SK-N-SH treated with all-trans-retinoic acid at 6 μM for 48 hours (cell line): ENCODE data around the gene APEH.

Experiments used
- ATAC-seq: fragments of 200-7000 bp; cut with Tn5 transposase; 3 replicates; pipeline ENCODE4 v1.9.1; 2020; ENCODE audit warnings: mild to moderate bottlenecking, moderate library complexity
- ARNTL ChIP-seq: fragments of 450-650 bp; formaldehyde crosslinking; IDR thresholded peaks from 2 replicates; pipeline ENCODE4 v1.5.0; 2020; ENCODE audit warnings: low read depth, mild to moderate bottlenecking, moderate library complexity, borderline replicate concordance
- BACH2 ChIP-seq: fragments of 250-450 bp; sonication (Bioruptor Pico); IDR thresholded peaks from 2 replicates; pipeline ENCODE4 v1.9.0; 2021; ENCODE audit warnings: mild to moderate bottlenecking, borderline replicate concordance
- CSDC2 ChIP-seq: fragments of 250-450 bp; sonication (Bioruptor Pico); IDR thresholded peaks from 2 replicates; pipeline ENCODE4 v1.5.0; 2020; ENCODE audit warnings: mild to moderate bottlenecking, moderate library complexity
- ESRRG ChIP-seq: fragments of 250-450 bp; sonication (Bioruptor Pico); IDR thresholded peaks from 2 replicates; pipeline ENCODE4 v1.6.1; 2021; ENCODE audit warnings: mild to moderate bottlenecking
- GLIS3 ChIP-seq: fragments of 250-450 bp; sonication (Bioruptor Pico); IDR thresholded peaks from 2 replicates; pipeline ENCODE4 v1.5.0; 2020; ENCODE audit warnings: mild to moderate bottlenecking, moderate library complexity
- ISL1 ChIP-seq: fragments of 250-450 bp; sonication (Bioruptor Pico); IDR thresholded peaks from 2 replicates; pipeline ENCODE4 v2.1.2; 2022; ENCODE audit warnings: mild to moderate bottlenecking, moderate library complexity
- OSR1 ChIP-seq: fragments of 250-450 bp; sonication (Bioruptor Pico); IDR thresholded peaks from 2 replicates; pipeline ENCODE4 v1.8.0; 2022; ENCODE audit warnings: moderate library complexity, mild to moderate bottlenecking, inconsistent platforms
- PPARA ChIP-seq: fragments of 250-450 bp; sonication (Bioruptor Pico); IDR thresholded peaks from 2 replicates; pipeline ENCODE4 v1.5.0; 2020; ENCODE audit warnings: mild to moderate bottlenecking, borderline replicate concordance
- RARB ChIP-seq: fragments of 250-450 bp; sonication (Bioruptor Pico); IDR thresholded peaks from 2 replicates; pipeline ENCODE4 v1.8.0; 2021; ENCODE audit warnings: mild to moderate bottlenecking, moderate library complexity
- SNAI2 ChIP-seq: fragments of 250-450 bp; sonication (Bioruptor Pico); IDR thresholded peaks from 2 replicates; pipeline ENCODE4 v1.5.0; 2020; ENCODE audit warnings: mild to moderate bottlenecking, moderate library complexity
- TCF4 ChIP-seq: fragments of 250-450 bp; sonication (Bioruptor Pico); IDR thresholded peaks from 2 replicates; pipeline ENCODE4 v1.8.0; 2021; ENCODE audit warnings: mild to moderate bottlenecking, moderate library complexity, borderline replicate concordance
- TOX ChIP-seq: fragments of 250-450 bp; sonication (Bioruptor Pico); IDR thresholded peaks from 2 replicates; pipeline ENCODE4 v1.8.0; 2021; ENCODE audit warnings: mild to moderate bottlenecking, moderate library complexity, borderline replicate concordance
- ZC3H10 ChIP-seq: fragments of 250-450 bp; sonication (Bioruptor Pico); IDR thresholded peaks from 2 replicates; pipeline ENCODE4 v1.5.1; 2021; ENCODE audit warnings: mild to moderate bottlenecking, moderate library complexity
- ZFP3 ChIP-seq: fragments of 250-450 bp; sonication (Bioruptor Pico); IDR thresholded peaks from 2 replicates; pipeline ENCODE4 v1.5.0; 2020; ENCODE audit warnings: mild to moderate bottlenecking, moderate library complexity
- ZFP30 ChIP-seq: fragments of 450-650 bp; formaldehyde crosslinking; IDR thresholded peaks from 2 replicates; pipeline ENCODE4 v1.5.0; 2022; ENCODE audit warnings: mild to moderate bottlenecking, moderate library complexity
- ZNF565 ChIP-seq: fragments of 450-650 bp; formaldehyde crosslinking; conservative IDR thresholded peaks from 2 replicates; pipeline ENCODE4 v1.5.0; 2020; ENCODE audit warnings: low read depth, mild to moderate bottlenecking, moderate library complexity
- ZNF8 ChIP-seq: fragments of 450-650 bp; formaldehyde crosslinking; IDR thresholded peaks from 2 replicates; pipeline ENCODE4 v1.5.0; 2020; ENCODE audit warnings: mild to moderate bottlenecking, moderate library complexity
- TF ChIP-seq, protein P1 (sequence below): fragments of 250-450 bp; sonication (Bioruptor Pico); IDR thresholded peaks from 2 replicates; pipeline ENCODE4 v1.5.1; 2020; ENCODE audit warnings: low read depth, mild to moderate bottlenecking, moderate library complexity
- TF ChIP-seq, protein P2 (sequence below): fragments of 250-450 bp; sonication (Bioruptor Pico); IDR thresholded peaks from 2 replicates; pipeline ENCODE4 v1.8.0; 2020; ENCODE audit warnings: mild to moderate bottlenecking, moderate library complexity, borderline replicate concordance
- TF ChIP-seq, protein P3 (sequence below): fragments of 250-450 bp; sonication (Bioruptor Pico); IDR thresholded peaks from 2 replicates; pipeline ENCODE4 v1.5.0; 2020; ENCODE audit warnings: mild to moderate bottlenecking, moderate library complexity
- TF ChIP-seq, protein P4 (sequence below): fragments of 250-450 bp; sonication (Bioruptor Pico); IDR thresholded peaks from 2 replicates; pipeline ENCODE4 v1.8.0; 2021; ENCODE audit warnings: low read depth, mild to moderate bottlenecking, moderate library complexity, borderline replicate concordance

APEH gene

DNA sequence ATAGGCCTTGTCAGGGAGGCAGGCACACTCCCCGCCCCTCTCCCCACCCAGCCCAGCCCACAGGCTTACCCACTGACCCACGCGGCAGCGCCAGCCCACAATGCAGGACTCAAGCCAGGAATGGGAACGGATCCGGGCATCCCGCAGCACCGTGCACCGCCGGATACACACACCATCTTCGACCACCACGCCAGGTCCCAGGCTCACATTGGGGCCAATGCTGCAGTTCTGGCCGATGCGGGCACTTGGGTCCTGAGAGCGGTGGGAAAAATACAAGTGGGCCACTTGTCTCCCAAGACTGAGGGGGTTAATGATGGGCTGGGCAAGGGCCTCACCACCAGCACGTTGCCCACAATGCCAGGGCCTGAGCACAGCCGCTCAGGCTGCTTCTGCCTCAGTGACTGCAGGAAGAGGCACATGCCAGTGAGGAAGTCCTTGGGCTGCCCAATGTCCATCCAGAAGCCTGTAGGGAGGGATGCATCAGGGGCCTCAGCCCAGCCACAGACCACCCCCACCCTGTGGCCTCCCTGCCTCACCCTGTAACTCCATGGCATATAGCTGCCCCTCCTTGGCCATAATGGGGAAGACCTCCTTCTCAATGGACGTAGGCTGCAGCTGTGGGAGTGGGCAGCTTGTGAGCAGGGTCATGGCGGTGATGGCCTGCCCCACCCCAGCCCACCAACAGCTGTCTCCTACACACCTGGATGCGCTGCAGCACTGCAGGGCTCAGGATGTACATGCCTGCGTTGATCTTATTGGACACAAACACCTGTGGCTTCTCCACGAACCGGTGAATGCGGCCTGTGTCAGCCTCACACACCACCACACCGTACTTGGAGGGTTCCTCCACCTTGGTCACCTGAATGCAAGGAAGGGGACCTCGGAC lies 48.0 kb downstream of the APEH start:
- no peak for ATAC-seq
- TF ChIP-seq ZNF8 (CRISPR knock-in tag): no peak
- no peak for TF ChIP-seq OSR1 (CRISPR knock-in tag)
- TF ChIP-seq, protein P1, sequence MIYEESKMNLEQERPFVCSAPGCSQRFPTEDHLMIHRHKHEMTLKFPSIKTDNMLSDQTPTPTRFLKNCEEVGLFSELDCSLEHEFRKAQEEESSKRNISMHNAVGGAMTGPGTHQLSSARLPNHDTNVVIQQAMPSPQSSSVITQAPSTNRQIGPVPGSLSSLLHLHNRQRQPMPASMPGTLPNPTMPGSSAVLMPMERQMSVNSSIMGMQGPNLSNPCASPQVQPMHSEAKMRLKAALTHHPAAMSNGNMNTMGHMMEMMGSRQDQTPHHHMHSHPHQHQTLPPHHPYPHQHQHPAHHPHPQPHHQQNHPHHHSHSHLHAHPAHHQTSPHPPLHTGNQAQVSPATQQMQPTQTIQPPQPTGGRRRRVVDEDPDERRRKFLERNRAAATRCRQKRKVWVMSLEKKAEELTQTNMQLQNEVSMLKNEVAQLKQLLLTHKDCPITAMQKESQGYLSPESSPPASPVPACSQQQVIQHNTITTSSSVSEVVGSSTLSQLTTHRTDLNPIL (CRISPR knock-in tag): no peak
- no peak for TF ChIP-seq TCF4
- no peak for TF ChIP-seq PPARA (CRISPR knock-in tag)
- TF ChIP-seq CSDC2 (CRISPR knock-in tag): no peak
- TF ChIP-seq ISL1: no peak
- TF ChIP-seq RARB (CRISPR knock-in tag): no peak
- no peak for TF ChIP-seq SNAI2 (CRISPR knock-in tag)
- no peak for TF ChIP-seq TOX (CRISPR knock-in tag)
- no peak for TF ChIP-seq ARNTL (CRISPR knock-in tag)
- TF ChIP-seq, protein P2, sequence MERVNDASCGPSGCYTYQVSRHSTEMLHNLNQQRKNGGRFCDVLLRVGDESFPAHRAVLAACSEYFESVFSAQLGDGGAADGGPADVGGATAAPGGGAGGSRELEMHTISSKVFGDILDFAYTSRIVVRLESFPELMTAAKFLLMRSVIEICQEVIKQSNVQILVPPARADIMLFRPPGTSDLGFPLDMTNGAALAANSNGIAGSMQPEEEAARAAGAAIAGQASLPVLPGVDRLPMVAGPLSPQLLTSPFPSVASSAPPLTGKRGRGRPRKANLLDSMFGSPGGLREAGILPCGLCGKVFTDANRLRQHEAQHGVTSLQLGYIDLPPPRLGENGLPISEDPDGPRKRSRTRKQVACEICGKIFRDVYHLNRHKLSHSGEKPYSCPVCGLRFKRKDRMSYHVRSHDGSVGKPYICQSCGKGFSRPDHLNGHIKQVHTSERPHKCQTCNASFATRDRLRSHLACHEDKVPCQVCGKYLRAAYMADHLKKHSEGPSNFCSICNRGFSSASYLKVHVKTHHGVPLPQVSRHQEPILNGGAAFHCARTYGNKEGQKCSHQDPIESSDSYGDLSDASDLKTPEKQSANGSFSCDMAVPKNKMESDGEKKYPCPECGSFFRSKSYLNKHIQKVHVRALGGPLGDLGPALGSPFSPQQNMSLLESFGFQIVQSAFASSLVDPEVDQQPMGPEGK (CRISPR knock-in tag): no peak
- no peak for TF ChIP-seq GLIS3 (CRISPR knock-in tag)

DNA sequence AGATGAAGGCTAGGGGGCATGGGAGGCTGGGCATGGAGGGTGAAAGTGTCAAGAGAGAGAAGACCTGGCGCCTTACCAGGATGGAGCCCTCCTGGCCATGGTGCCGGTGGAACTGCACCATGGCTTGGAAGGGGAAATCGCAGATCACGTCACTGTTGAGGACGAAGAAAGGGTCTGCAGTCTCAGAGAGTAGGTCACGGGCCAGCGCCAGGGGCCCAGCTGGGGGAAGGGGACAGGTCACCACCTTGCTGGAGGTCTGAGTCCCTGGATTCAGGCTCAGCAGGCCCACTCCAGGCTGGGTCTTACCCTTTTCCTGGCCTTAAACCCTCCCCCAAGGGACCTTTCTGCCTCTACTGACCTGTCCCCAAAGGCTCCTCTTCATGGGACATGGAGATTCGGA lies 48.7 kb downstream of the APEH start:
- ATAC-seq: no peak
- TF ChIP-seq CSDC2 (CRISPR knock-in tag) (no peak), ZNF8 (CRISPR knock-in tag) (no peak), RARB (CRISPR knock-in tag) (no peak), BACH2 (no peak), ISL1 (no peak), GLIS3 (CRISPR knock-in tag) (no peak), ESRRG (CRISPR knock-in tag) (no peak), ARNTL (CRISPR knock-in tag) (no peak), ZFP30 (no peak)
- TF ChIP-seq, protein P2 (CRISPR knock-in tag): no peak
- TF ChIP-seq, protein P3, sequence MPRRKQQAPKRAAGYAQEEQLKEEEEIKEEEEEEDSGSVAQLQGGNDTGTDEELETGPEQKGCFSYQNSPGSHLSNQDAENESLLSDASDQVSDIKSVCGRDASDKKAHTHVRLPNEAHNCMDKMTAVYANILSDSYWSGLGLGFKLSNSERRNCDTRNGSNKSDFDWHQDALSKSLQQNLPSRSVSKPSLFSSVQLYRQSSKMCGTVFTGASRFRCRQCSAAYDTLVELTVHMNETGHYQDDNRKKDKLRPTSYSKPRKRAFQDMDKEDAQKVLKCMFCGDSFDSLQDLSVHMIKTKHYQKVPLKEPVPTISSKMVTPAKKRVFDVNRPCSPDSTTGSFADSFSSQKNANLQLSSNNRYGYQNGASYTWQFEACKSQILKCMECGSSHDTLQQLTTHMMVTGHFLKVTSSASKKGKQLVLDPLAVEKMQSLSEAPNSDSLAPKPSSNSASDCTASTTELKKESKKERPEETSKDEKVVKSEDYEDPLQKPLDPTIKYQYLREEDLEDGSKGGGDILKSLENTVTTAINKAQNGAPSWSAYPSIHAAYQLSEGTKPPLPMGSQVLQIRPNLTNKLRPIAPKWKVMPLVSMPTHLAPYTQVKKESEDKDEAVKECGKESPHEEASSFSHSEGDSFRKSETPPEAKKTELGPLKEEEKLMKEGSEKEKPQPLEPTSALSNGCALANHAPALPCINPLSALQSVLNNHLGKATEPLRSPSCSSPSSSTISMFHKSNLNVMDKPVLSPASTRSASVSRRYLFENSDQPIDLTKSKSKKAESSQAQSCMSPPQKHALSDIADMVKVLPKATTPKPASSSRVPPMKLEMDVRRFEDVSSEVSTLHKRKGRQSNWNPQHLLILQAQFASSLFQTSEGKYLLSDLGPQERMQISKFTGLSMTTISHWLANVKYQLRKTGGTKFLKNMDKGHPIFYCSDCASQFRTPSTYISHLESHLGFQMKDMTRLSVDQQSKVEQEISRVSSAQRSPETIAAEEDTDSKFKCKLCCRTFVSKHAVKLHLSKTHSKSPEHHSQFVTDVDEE (CRISPR knock-in tag): no peak

DNA sequence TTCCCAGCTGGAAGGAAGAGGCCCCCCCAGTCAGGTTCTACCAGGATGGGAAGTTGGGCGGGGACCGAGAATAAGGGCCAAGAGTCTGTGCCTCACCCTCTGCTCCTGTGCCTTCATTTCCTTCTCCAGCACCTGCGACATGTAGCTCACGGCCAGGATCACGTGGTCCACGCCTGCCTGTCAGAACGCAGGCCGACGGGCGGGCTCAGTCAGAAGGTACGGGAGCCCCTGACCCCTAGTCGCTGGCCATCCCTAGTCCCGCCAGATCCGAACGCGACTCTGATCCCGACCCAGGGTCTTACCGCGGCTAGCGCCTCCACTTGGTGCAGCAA lies 49.1 kb downstream of the APEH start:
- ATAC-seq: peak; percentile 5
- no peak for TF ChIP-seq TCF4
- TF ChIP-seq ZFP30: no peak
- no peak for TF ChIP-seq GLIS3 (CRISPR knock-in tag)
- TF ChIP-seq, protein P2 (CRISPR knock-in tag): no peak
- TF ChIP-seq, protein P1 (CRISPR knock-in tag): no peak
- no peak for TF ChIP-seq BACH2
- no peak for TF ChIP-seq TOX (CRISPR knock-in tag)
- TF ChIP-seq ZFP3 (CRISPR knock-in tag): no peak
- no peak for TF ChIP-seq ISL1
- no peak for TF ChIP-seq RARB (CRISPR knock-in tag)
- TF ChIP-seq OSR1 (CRISPR knock-in tag): no peak
- TF ChIP-seq ZNF565 (CRISPR knock-in tag): no peak
- TF ChIP-seq, protein P4, sequence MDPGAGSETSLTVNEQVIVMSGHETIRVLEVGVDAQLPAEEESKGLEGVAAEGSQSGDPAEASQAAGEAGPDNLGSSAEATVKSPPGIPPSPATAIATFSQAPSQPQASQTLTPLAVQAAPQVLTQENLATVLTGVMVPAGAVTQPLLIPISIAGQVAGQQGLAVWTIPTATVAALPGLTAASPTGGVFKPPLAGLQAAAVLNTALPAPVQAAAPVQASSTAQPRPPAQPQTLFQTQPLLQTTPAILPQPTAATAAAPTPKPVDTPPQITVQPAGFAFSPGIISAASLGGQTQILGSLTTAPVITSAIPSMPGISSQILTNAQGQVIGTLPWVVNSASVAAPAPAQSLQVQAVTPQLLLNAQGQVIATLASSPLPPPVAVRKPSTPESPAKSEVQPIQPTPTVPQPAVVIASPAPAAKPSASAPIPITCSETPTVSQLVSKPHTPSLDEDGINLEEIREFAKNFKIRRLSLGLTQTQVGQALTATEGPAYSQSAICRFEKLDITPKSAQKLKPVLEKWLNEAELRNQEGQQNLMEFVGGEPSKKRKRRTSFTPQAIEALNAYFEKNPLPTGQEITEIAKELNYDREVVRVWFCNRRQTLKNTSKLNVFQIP (CRISPR knock-in tag): no peak
- TF ChIP-seq PPARA (CRISPR knock-in tag): no peak
- TF ChIP-seq ZC3H10 (CRISPR knock-in tag): no peak
- no peak for TF ChIP-seq ESRRG (CRISPR knock-in tag)
